H9 (cell line): Measurements from ENCODE around the gene SNAP47. TPM values are rescaled to one million over a fixed set of nuclear protein-coding genes. Genes with fewer than 3 reads are reported as not detected.

Source experiments
- DNase-seq: peaks from one replicate; pipeline ENCODE4 v3.0.0-alpha.2; 2017
- H2AFZ ChIP-seq: one replicate; pipeline ENCODE4 v1.6.1; 2013; ENCODE audit warnings: mild to moderate bottlenecking, low read length, control low read depth, moderate library complexity
- H2AK5ac ChIP-seq: 2 replicates; pipeline ENCODE4 v1.6.1; 2013; ENCODE audit warnings: low read length, control low read depth, mixed read lengths; ENCODE audit not compliant: insufficient read length
- H2BK120ac ChIP-seq: one replicate; pipeline ENCODE4 v1.6.1; 2013; ENCODE audit warnings: low read depth, mild to moderate bottlenecking, low read length, control low read depth, inconsistent platforms; ENCODE audit not compliant: poor library complexity, severe bottlenecking
- H2BK12ac ChIP-seq: 2 replicates; pipeline ENCODE4 v1.6.1; 2013; ENCODE audit warnings: low read length, control low read depth, mixed read lengths, low read depth; ENCODE audit not compliant: insufficient read length
- H2BK15ac ChIP-seq: 2 replicates; pipeline ENCODE4 v1.6.1; 2013; ENCODE audit warnings: low read depth, low read length, control low read depth
- H2BK20ac ChIP-seq: one replicate; pipeline ENCODE4 v1.6.1; 2013; ENCODE audit warnings: low read depth, mild to moderate bottlenecking, low read length, control low read depth, inconsistent platforms; ENCODE audit not compliant: poor library complexity, severe bottlenecking
- H2BK5ac ChIP-seq: 2 replicates; pipeline ENCODE4 v1.6.1; 2013; ENCODE audit warnings: low read length, control low read depth, mixed read lengths; ENCODE audit not compliant: insufficient read length
- H3K14ac ChIP-seq: 2 replicates; pipeline ENCODE4 v1.6.1; 2013; ENCODE audit warnings: low read length, control low read depth; ENCODE audit not compliant: insufficient read depth
- H3K18ac ChIP-seq: 2 replicates; pipeline ENCODE4 v1.6.1; 2013; ENCODE audit warnings: low read depth, mild to moderate bottlenecking, mixed read lengths, low read length, control low read depth; ENCODE audit not compliant: insufficient read length
- H3K23ac ChIP-seq: 2 replicates; pipeline ENCODE4 v1.6.1; 2013; ENCODE audit warnings: low read length, control low read depth, mixed read lengths, low read depth; ENCODE audit not compliant: insufficient read length
- H3K23me2 ChIP-seq: 2 replicates; pipeline ENCODE4 v1.6.1; 2013; ENCODE audit warnings: low read depth, mild to moderate bottlenecking, mixed read lengths, low read length, control low read depth; ENCODE audit not compliant: insufficient read length, poor library complexity, severe bottlenecking
- H3K27ac ChIP-seq: 2 replicates; pipeline ENCODE4 v1.5.1; 2013; ENCODE audit warnings: low read length, control low read depth, mixed read lengths, low read depth; ENCODE audit not compliant: insufficient read length
- H3K27me3 ChIP-seq: 2 replicates; pipeline ENCODE4 v1.6.1; 2013; ENCODE audit warnings: low read length, control low read depth, inconsistent platforms; ENCODE audit not compliant: insufficient read depth
- H3K4ac ChIP-seq: 2 replicates; pipeline ENCODE4 v1.6.1; 2013; ENCODE audit warnings: low read depth, mild to moderate bottlenecking, control low read depth, inconsistent platforms, low read length, moderate library complexity
- H3K4me1 ChIP-seq: 2 replicates; pipeline ENCODE4 v1.6.1; 2013; ENCODE audit warnings: low read length, control low read depth, inconsistent platforms; ENCODE audit not compliant: insufficient read depth
- H3K4me2 ChIP-seq: 2 replicates; pipeline ENCODE4 v1.6.1; 2013; ENCODE audit warnings: low read length, control low read depth, mixed read lengths; ENCODE audit not compliant: insufficient read length, insufficient read depth
- H3K56ac ChIP-seq: 2 replicates; pipeline ENCODE4 v1.6.1; 2013; ENCODE audit warnings: low read depth, mild to moderate bottlenecking, mixed read lengths, low read length, control low read depth; ENCODE audit not compliant: insufficient read length
- H3K79me1 ChIP-seq: 2 replicates; pipeline ENCODE4 v1.6.1; 2013; ENCODE audit warnings: low read depth, mild to moderate bottlenecking, moderate library complexity, low read length, control low read depth, inconsistent platforms; ENCODE audit not compliant: insufficient read depth, poor library complexity, severe bottlenecking
- H3K79me2 ChIP-seq: 2 replicates; pipeline ENCODE4 v1.6.1; 2013; ENCODE audit warnings: low read length, control low read depth, inconsistent platforms; ENCODE audit not compliant: insufficient read depth
- H3K9ac ChIP-seq: 2 replicates; pipeline ENCODE4 v1.6.1; 2013; ENCODE audit warnings: low read length, control low read depth, mixed read lengths; ENCODE audit not compliant: insufficient read length; ENCODE audit errors: extremely low read depth
- H3K9me3 ChIP-seq: one replicate; pipeline ENCODE4 v1.6.1; 2013; ENCODE audit warnings: low read depth, low read length, inconsistent platforms; ENCODE audit not compliant: control insufficient read depth
- H3T11ph ChIP-seq: one replicate; pipeline ENCODE4 v1.6.1; 2013; ENCODE audit warnings: mild to moderate bottlenecking, low read length, control low read depth, inconsistent platforms
- H4K20me1 ChIP-seq: one replicate; pipeline ENCODE4 v1.6.1; 2013; ENCODE audit not compliant: control insufficient read depth, insufficient read length, insufficient read depth
- H4K5ac ChIP-seq: 2 replicates; pipeline ENCODE4 v1.6.1; 2013; ENCODE audit warnings: low read depth, mild to moderate bottlenecking, mixed read lengths, low read length, control low read depth; ENCODE audit not compliant: insufficient read length
- H4K8ac ChIP-seq: replicated peaks from 2 replicates; pipeline ENCODE4 v1.6.1; 2013; ENCODE audit warnings: low read length, control low read depth, mixed read lengths, low read depth; ENCODE audit not compliant: insufficient read length
- H4K91ac ChIP-seq: 2 replicates; pipeline ENCODE4 v1.6.1; 2013; ENCODE audit warnings: low read depth, mild to moderate bottlenecking, moderate library complexity, mixed read lengths, low read length, control low read depth; ENCODE audit not compliant: insufficient read length
- H3K27ac Mint-ChIP-seq, 3 experiments: 2 replicates in 2 of 3; 3 replicates in 1 of 3; pipeline ENCODE4 v1.8.0; 2020 to 2021; ENCODE audit warnings: mixed read lengths in 3 of 3, mild to moderate bottlenecking in 1 of 3, moderate library complexity in 1 of 3
- H3K27me3 Mint-ChIP-seq: 2 replicates; pipeline ENCODE4 v1.8.0; 2021; ENCODE audit warnings: low read depth, mild to moderate bottlenecking, moderate library complexity, mixed read lengths
- H3K36me3 Mint-ChIP-seq, 3 experiments: 2 replicates in 2 of 3; 3 replicates in 1 of 3; pipeline ENCODE4 v1.8.0; 2020 to 2021; ENCODE audit warnings: low read depth in 3 of 3, mixed read lengths in 3 of 3; ENCODE audit not compliant: insufficient read depth in 1 of 3
- H3K4me1 Mint-ChIP-seq, 2 experiments: 2 replicates each; pipeline ENCODE4 v1.8.0; 2020; ENCODE audit warnings: mixed read lengths in 2 of 2
- H3K4me3 Mint-ChIP-seq, 2 experiments: 2 replicates in 1 of 2; 3 replicates in 1 of 2; pipeline ENCODE4 v1.8.0; 2020 to 2021; ENCODE audit warnings: mild to moderate bottlenecking in 2 of 2, mixed read lengths in 2 of 2, moderate library complexity in 1 of 2
- H3K9me3 Mint-ChIP-seq, 2 experiments: 2 replicates in 1 of 2; 3 replicates in 1 of 2; pipeline ENCODE4 v1.8.0; 2020; ENCODE audit warnings: mild to moderate bottlenecking in 2 of 2, mixed read lengths in 2 of 2, moderate library complexity in 1 of 2
- WGBS: extraction: QIAGEN DNeasy Blood & Tissue Kit; methylation state at CpG from one replicate; pipeline ENCODE4 v1.1.7; 2013; ENCODE audit warnings: missing lambda C conversion rate, low lambda C conversion rate, mixed read lengths; ENCODE audit not compliant: insufficient read length; ENCODE audit errors: extremely low coverage; 5-methylcytosine and 5-hydroxymethylcytosine counted together
- total RNA-seq: library from RNA; stranded (reverse); gene quantifications from 2 replicates; pipeline ENCODE4 v1.2.1, GENCODE V29; 2021
- TF ChIP-seq, protein P1 (sequence below): fragments of 200-600 bp; sonication (generic); conservative IDR thresholded peaks from 3 replicates; pipeline ENCODE4 v1.8.0; 2021; ENCODE audit warnings: antibody characterized with exemption, mild to moderate bottlenecking

The SNAP47 gene
- total RNA-seq, 1 experiment from 2014 or later, result 44.1 TPM

- no peak overlapping the region for H3K27ac ChIP-seq
- DNase-seq, result no peak
- H2BK12ac ChIP-seq, result no peak overlapping the region
- no peaks in the 10 kb centered on the region for H3K4me1 Mint-ChIP-seq
- H2BK5ac ChIP-seq, result no peak overlapping the region
- no peaks in the 10 kb centered on the region for H3K9me3 Mint-ChIP-seq
- H2BK15ac ChIP-seq, result no peak overlapping the region
- peaks cover 6 to 28% (median 21%) of the 10 kb centered on the region in 3 experiments; a peak in 6 of 7 replicates for H3K36me3 Mint-ChIP-seq
- no peak overlapping the region for H4K91ac ChIP-seq
- H3K9me3 ChIP-seq, result no peaks in the 10 kb centered on the region
- H3K14ac ChIP-seq, result no peak overlapping the region
- H3K56ac ChIP-seq, result no peak overlapping the region
- no peak overlapping the region for H3K18ac ChIP-seq
- TF ChIP-seq, protein P1, sequence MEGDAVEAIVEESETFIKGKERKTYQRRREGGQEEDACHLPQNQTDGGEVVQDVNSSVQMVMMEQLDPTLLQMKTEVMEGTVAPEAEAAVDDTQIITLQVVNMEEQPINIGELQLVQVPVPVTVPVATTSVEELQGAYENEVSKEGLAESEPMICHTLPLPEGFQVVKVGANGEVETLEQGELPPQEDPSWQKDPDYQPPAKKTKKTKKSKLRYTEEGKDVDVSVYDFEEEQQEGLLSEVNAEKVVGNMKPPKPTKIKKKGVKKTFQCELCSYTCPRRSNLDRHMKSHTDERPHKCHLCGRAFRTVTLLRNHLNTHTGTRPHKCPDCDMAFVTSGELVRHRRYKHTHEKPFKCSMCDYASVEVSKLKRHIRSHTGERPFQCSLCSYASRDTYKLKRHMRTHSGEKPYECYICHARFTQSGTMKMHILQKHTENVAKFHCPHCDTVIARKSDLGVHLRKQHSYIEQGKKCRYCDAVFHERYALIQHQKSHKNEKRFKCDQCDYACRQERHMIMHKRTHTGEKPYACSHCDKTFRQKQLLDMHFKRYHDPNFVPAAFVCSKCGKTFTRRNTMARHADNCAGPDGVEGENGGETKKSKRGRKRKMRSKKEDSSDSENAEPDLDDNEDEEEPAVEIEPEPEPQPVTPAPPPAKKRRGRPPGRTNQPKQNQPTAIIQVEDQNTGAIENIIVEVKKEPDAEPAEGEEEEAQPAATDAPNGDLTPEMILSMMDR, result no peak
- no peak overlapping the region for H3K4me3 Mint-ChIP-seq
- no peak overlapping the region for H2AFZ ChIP-seq
- no peaks in the 10 kb centered on the region for H3K79me2 ChIP-seq
- no peak overlapping the region for H3K4ac ChIP-seq
- H2AK5ac ChIP-seq, result no peak overlapping the region
- no peaks in the 10 kb centered on the region for H4K20me1 ChIP-seq
- no peaks in the 10 kb centered on the region for H3K23me2 ChIP-seq
- no peak overlapping the region for H2BK120ac ChIP-seq
- H2BK20ac ChIP-seq, result no peak overlapping the region
- H3K23ac ChIP-seq, result no peak overlapping the region
- H3K27me3 ChIP-seq, result no peaks in the 10 kb centered on the region
- WGBS, result no CpG with 5 or more reads among the region's 13 CpGs
- peak overlapping the region in 1 of 3 experiments; percentile 49; a peak in 1 of 7 replicates for H3K27ac Mint-ChIP-seq
- H3K79me1 ChIP-seq, result no peaks in the 10 kb centered on the region
- H3K9ac ChIP-seq, result no peak overlapping the region
- H3T11ph ChIP-seq, result no peak overlapping the region
- no peaks in the 10 kb centered on the region for H3K4me1 ChIP-seq
- no peaks in the 10 kb centered on the region for H3K27me3 Mint-ChIP-seq
- no peak overlapping the region for H4K5ac ChIP-seq
- H3K4me2 ChIP-seq, result no peak overlapping the region
- H4K8ac ChIP-seq, result no peak overlapping the region
Measured at GRCh38 chr1:227774051-227774731, 39.0 kb downstream of the SNAP47 start.
